OCI-LY7 (cell line): ENCODE results near the gene OLA1.

Experiments used
- EZH2phosphoT487 ChIP-seq: fragments of 200-600 bp; sonication (generic); IDR thresholded peaks from 2 replicates; pipeline ENCODE4 v1.6.1; 2018; ENCODE audit warnings: low read depth, borderline replicate concordance, mild to moderate bottlenecking, mixed run types, antibody characterized with exemption, low read length, moderate library complexity, mixed read lengths
- TF ChIP-seq, protein P1 (sequence below): fragments of 200-600 bp; sonication (generic); conservative IDR thresholded peaks from 2 replicates; pipeline ENCODE4 v1.5.1; 2014; ENCODE audit warnings: mild to moderate bottlenecking, antibody characterized with exemption, low read length, moderate library complexity, mixed read lengths

DNA sequence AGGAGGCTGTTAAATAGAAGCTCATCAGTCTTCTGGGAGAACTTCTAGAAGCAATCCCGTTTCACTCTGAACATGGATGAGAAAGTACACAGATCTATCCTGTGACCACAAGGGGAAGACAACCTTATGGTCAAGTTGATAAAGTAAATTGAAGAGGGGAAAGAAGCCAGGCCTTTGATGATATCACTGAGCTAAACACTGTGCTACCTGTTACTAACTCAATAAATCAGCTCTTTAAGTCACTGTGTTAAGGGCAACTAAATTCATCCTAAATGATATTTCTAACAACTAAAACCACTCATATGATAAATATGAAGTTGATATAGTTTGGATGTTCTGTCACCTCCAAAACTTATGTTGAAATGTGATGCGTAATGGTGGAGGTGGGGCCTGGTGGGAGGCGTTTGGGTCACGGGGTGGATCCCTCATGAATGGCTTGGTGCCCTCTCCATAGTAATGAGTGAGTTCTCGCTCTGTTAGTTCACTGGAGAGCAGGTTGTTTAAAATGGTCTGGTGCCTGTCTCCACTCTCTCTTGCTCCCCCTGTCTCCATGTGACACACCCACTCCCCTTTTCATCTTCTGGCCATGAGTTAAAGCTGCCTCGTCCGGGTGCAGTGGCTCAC lies 23.6 kb downstream of the OLA1 start:
- TF ChIP-seq, protein P1, sequence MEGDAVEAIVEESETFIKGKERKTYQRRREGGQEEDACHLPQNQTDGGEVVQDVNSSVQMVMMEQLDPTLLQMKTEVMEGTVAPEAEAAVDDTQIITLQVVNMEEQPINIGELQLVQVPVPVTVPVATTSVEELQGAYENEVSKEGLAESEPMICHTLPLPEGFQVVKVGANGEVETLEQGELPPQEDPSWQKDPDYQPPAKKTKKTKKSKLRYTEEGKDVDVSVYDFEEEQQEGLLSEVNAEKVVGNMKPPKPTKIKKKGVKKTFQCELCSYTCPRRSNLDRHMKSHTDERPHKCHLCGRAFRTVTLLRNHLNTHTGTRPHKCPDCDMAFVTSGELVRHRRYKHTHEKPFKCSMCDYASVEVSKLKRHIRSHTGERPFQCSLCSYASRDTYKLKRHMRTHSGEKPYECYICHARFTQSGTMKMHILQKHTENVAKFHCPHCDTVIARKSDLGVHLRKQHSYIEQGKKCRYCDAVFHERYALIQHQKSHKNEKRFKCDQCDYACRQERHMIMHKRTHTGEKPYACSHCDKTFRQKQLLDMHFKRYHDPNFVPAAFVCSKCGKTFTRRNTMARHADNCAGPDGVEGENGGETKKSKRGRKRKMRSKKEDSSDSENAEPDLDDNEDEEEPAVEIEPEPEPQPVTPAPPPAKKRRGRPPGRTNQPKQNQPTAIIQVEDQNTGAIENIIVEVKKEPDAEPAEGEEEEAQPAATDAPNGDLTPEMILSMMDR = no peak
- TF ChIP-seq EZH2phosphoT487 = no peak
